Lung (tissue), 12 donors: ENCODE results near the gene PRKRA. TPM values are rescaled to one million over a fixed set of nuclear protein-coding genes. Genes with fewer than 3 reads are reported as not detected.

Experiments
- ATAC-seq: fragments of 200-7000 bp; cut with Tn5 transposase; one replicate; pipeline ENCODE4 v1.9.1; 2020; ENCODE audit warnings: moderate number of reproducible peaks; ENCODE audit not compliant: insufficient read depth, low FRiP score
- DNase-seq, 3 donors: peaks; one replicate each; pipeline ENCODE4 v3.0.0-alpha.2; 2013 to 2017
- H3K27ac ChIP-seq, 2 donors: one replicate each; pipeline ENCODE4 v1.5.1; 2013; ENCODE audit warnings: mild to moderate bottlenecking in 2 of 2, moderate library complexity in 2 of 2, control low read depth in 1 of 2, inconsistent platforms in 1 of 2, low read depth in 1 of 2, low read length in 1 of 2
- H3K27me3 ChIP-seq, 3 donors: one replicate each; pipeline ENCODE4 v1.5.1; 2013; ENCODE audit warnings: low read length in 2 of 3; ENCODE audit not compliant: control insufficient read depth in 3 of 3, insufficient read depth in 3 of 3
- H3K36me3 ChIP-seq, 4 donors: one replicate each; pipeline ENCODE4 v1.5.1; 2013; ENCODE audit warnings: low read length in 4 of 4, mild to moderate bottlenecking in 1 of 4, moderate library complexity in 1 of 4; ENCODE audit not compliant: control insufficient read depth in 4 of 4, insufficient read depth in 4 of 4
- H3K4me1 ChIP-seq, 5 donors: one replicate each; pipeline ENCODE4 v1.5.1; 2013; ENCODE audit warnings: low read length in 5 of 5, mild to moderate bottlenecking in 2 of 5, moderate library complexity in 1 of 5; ENCODE audit not compliant: control insufficient read depth in 5 of 5, insufficient read depth in 5 of 5
- H3K4me3 ChIP-seq: one replicate; pipeline ENCODE4 v1.5.1; 2013; ENCODE audit warnings: mild to moderate bottlenecking, control low read depth, moderate library complexity
- H3K9ac ChIP-seq, 2 donors: one replicate each; pipeline ENCODE4 v1.5.1; 2013; ENCODE audit warnings: low read length in 2 of 2, control low read depth in 1 of 2; ENCODE audit not compliant: insufficient read depth in 1 of 2
- H3K9me3 ChIP-seq, 4 donors: one replicate each; pipeline ENCODE4 v1.5.1; 2013; ENCODE audit warnings: low read length in 3 of 4, mild to moderate bottlenecking in 1 of 4, moderate library complexity in 1 of 4; ENCODE audit not compliant: control insufficient read depth in 4 of 4, insufficient read depth in 3 of 4
- CTCF ChIP-seq: IDR thresholded peaks from 2 replicates; pipeline ENCODE4 v1.5.1; 2012; ENCODE audit warnings: mild to moderate bottlenecking; ENCODE audit errors: control extremely low read depth, extremely low read depth
- WGBS, 2 donors: extraction: QIAGEN DNeasy Blood & Tissue Kit; methylation state at CpG; one replicate each; pipeline ENCODE4 v1.1.7; 2013; 5-methylcytosine and 5-hydroxymethylcytosine counted together
- polyA plus RNA-seq, 2 donors: library from polyadenylated mRNA; stranded (reverse); fragments of 200-250 nt; gene quantifications; one replicate each; pipeline ENCODE4 v1.2.1, GENCODE V29; 2013
- total RNA-seq, 2 donors: library from RNA; depleted of rRNA in 1 of 2; stranded (reverse); fragments of >200 nt in 1 of 2; gene quantifications; one replicate each; pipeline ENCODE4 v1.2.1, GENCODE V29; 2014 to 2021
- donor health status: control.
- donor health status: control.
- donor health status: Bipolar disorder and iron deficiency.
- donor health status: healthy.
- donor health status: DM: yes; HTN: yes; CAD: no.

The PRKRA gene
- total and polyA plus RNA-seq, 4 donors = 26.8 to 68.5 (median 43.7) TPM

- Histone ChIP-seq H3K9ac (no peak overlapping the region), H3K27ac (no peak overlapping the region), H3K4me3 (no peak overlapping the region), H3K27me3 (no peaks in the 10 kb centered on the region), H3K4me1 (no peaks in the 10 kb centered on the region), H3K36me3 (no peaks in the 10 kb centered on the region), H3K9me3 (no peaks in the 10 kb centered on the region)
- peak; percentile 45 for TF ChIP-seq CTCF
- 16 to 18% methylated on average over 7 of the region's 7 CpGs for WGBS, 2 donors
- peak; percentile 53 for ATAC-seq
- DNase-seq = peak in 2 of 3 donors; percentile 66 to 68
Observed at GRCh38 chr2:178397002-178397605, 53.9 kb downstream of the PRKRA start.

GRCh38 chr2:178395941-178396570, 54.9 kb downstream of the PRKRA start:
- Histone ChIP-seq H3K27me3 (no peaks in the 10 kb centered on the region), H3K9me3 (no peaks in the 10 kb centered on the region), H3K4me3 (no peak overlapping the region), H3K36me3 (no peaks in the 10 kb centered on the region), H3K4me1 (no peaks in the 10 kb centered on the region), H3K9ac (no peak overlapping the region), H3K27ac (no peak overlapping the region)
- no peak for ATAC-seq
- 85 to 90% methylated on average over 8 of the region's 8 CpGs for WGBS, 2 donors
- no peak for DNase-seq
- no peak for TF ChIP-seq CTCF

GRCh38 chr2:178395295-178395694, 55.7 kb downstream of the PRKRA start:
- Histone ChIP-seq H3K27ac (no peak overlapping the region), H3K4me1 (no peaks in the 10 kb centered on the region), H3K4me3 (no peak overlapping the region), H3K36me3 (no peaks in the 10 kb centered on the region), H3K9me3 (no peaks in the 10 kb centered on the region), H3K27me3 (no peaks in the 10 kb centered on the region), H3K9ac (no peak overlapping the region)
- no peak for TF ChIP-seq CTCF
- WGBS, 2 donors = 95% methylated on average over 2 of the region's 2 CpGs
- no peak for ATAC-seq
- DNase-seq = no peak

GRCh38 chr2:178394859-178395258, 56.1 kb downstream of the PRKRA start:
- Histone ChIP-seq H3K27me3 (no peaks in the 10 kb centered on the region), H3K36me3 (no peaks in the 10 kb centered on the region), H3K4me3 (no peak overlapping the region), H3K4me1 (no peaks in the 10 kb centered on the region), H3K9me3 (no peaks in the 10 kb centered on the region), H3K27ac (no peak overlapping the region), H3K9ac (no peak overlapping the region)
- no peak for TF ChIP-seq CTCF
- DNase-seq (no peak), ATAC-seq (no peak)
